ENCODE data around the gene OR2V1. TPM values are rescaled to one million over a fixed set of nuclear protein-coding genes. Genes with fewer than 3 reads are reported as not detected.

OR2V1 gene
- total and polyA plus RNA-seq, 2 experiments from 2014 or later, result not detected

DNA sequence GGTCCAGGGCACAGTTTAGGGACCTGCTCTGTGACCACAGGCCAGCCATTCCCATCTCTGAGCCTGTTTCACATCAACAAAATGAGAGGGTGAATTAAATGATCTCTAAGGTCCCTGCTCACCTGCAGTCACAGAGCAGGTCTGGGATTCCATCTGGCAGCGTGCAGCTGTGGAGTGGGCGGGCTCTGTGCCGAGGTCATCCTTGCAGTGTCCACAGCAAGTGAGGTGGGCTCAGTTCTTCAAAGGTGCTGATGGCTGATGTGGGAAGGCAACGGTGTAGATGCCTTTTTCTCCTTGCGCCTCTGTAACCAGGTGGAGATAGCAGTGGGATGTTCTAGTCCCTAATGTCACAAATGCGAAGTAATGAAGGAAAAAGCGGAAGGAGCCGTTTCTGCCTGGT is 11.9 kb downstream of the OR2V1 start:
- Mint-ChIP-seq H3K9me3 (peaks cover 6% of the 10 kb centered on the region; the same call in 2 of the 3 replicates), H3K4me1 (peaks cover 17% of the 10 kb centered on the region), H3K27me3 (ENCODE audit: insufficient read depth, low read depth, poor library complexity) (peaks cover 28% of the 10 kb centered on the region), H3K27ac (no peak overlapping the region), H3K4me3 (no peak overlapping the region), H3K36me3 (ENCODE audit: low read depth) (peaks cover under 1% of the 10 kb centered on the region; the same call in 2 of the 3 replicates)
- H3K4me1 ChIP-seq (ENCODE audit: insufficient read depth), result peaks cover 19% of the 10 kb centered on the region; the same call in 1 of the 2 replicates
- DNase-seq (ENCODE audit: low spot score) (no peak), ATAC-seq (no peak)
- H3K9me2 ChIP-seq (ENCODE audit: insufficient read depth), result no peaks in the 10 kb centered on the region
- H3K4me3 ChIP-seq, result no peak overlapping the region
- TF ChIP-seq, protein P1, sequence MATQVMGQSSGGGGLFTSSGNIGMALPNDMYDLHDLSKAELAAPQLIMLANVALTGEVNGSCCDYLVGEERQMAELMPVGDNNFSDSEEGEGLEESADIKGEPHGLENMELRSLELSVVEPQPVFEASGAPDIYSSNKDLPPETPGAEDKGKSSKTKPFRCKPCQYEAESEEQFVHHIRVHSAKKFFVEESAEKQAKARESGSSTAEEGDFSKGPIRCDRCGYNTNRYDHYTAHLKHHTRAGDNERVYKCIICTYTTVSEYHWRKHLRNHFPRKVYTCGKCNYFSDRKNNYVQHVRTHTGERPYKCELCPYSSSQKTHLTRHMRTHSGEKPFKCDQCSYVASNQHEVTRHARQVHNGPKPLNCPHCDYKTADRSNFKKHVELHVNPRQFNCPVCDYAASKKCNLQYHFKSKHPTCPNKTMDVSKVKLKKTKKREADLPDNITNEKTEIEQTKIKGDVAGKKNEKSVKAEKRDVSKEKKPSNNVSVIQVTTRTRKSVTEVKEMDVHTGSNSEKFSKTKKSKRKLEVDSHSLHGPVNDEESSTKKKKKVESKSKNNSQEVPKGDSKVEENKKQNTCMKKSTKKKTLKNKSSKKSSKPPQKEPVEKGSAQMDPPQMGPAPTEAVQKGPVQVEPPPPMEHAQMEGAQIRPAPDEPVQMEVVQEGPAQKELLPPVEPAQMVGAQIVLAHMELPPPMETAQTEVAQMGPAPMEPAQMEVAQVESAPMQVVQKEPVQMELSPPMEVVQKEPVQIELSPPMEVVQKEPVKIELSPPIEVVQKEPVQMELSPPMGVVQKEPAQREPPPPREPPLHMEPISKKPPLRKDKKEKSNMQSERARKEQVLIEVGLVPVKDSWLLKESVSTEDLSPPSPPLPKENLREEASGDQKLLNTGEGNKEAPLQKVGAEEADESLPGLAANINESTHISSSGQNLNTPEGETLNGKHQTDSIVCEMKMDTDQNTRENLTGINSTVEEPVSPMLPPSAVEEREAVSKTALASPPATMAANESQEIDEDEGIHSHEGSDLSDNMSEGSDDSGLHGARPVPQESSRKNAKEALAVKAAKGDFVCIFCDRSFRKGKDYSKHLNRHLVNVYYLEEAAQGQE (IDR thresholded peaks at IDR 0.05; ENCODE audit: unreplicated experiment), result no peak
- TF ChIP-seq EZH2phosphoT487 (IDR thresholded peaks at IDR 0.05; ENCODE audit: unreplicated experiment), result no peak
- no peak for TF ChIP-seq ZNF331 (CRISPR knock-in tag; IDR thresholded peaks at IDR 0.05; ENCODE audit: low read depth)
- TF ChIP-seq, protein P2, sequence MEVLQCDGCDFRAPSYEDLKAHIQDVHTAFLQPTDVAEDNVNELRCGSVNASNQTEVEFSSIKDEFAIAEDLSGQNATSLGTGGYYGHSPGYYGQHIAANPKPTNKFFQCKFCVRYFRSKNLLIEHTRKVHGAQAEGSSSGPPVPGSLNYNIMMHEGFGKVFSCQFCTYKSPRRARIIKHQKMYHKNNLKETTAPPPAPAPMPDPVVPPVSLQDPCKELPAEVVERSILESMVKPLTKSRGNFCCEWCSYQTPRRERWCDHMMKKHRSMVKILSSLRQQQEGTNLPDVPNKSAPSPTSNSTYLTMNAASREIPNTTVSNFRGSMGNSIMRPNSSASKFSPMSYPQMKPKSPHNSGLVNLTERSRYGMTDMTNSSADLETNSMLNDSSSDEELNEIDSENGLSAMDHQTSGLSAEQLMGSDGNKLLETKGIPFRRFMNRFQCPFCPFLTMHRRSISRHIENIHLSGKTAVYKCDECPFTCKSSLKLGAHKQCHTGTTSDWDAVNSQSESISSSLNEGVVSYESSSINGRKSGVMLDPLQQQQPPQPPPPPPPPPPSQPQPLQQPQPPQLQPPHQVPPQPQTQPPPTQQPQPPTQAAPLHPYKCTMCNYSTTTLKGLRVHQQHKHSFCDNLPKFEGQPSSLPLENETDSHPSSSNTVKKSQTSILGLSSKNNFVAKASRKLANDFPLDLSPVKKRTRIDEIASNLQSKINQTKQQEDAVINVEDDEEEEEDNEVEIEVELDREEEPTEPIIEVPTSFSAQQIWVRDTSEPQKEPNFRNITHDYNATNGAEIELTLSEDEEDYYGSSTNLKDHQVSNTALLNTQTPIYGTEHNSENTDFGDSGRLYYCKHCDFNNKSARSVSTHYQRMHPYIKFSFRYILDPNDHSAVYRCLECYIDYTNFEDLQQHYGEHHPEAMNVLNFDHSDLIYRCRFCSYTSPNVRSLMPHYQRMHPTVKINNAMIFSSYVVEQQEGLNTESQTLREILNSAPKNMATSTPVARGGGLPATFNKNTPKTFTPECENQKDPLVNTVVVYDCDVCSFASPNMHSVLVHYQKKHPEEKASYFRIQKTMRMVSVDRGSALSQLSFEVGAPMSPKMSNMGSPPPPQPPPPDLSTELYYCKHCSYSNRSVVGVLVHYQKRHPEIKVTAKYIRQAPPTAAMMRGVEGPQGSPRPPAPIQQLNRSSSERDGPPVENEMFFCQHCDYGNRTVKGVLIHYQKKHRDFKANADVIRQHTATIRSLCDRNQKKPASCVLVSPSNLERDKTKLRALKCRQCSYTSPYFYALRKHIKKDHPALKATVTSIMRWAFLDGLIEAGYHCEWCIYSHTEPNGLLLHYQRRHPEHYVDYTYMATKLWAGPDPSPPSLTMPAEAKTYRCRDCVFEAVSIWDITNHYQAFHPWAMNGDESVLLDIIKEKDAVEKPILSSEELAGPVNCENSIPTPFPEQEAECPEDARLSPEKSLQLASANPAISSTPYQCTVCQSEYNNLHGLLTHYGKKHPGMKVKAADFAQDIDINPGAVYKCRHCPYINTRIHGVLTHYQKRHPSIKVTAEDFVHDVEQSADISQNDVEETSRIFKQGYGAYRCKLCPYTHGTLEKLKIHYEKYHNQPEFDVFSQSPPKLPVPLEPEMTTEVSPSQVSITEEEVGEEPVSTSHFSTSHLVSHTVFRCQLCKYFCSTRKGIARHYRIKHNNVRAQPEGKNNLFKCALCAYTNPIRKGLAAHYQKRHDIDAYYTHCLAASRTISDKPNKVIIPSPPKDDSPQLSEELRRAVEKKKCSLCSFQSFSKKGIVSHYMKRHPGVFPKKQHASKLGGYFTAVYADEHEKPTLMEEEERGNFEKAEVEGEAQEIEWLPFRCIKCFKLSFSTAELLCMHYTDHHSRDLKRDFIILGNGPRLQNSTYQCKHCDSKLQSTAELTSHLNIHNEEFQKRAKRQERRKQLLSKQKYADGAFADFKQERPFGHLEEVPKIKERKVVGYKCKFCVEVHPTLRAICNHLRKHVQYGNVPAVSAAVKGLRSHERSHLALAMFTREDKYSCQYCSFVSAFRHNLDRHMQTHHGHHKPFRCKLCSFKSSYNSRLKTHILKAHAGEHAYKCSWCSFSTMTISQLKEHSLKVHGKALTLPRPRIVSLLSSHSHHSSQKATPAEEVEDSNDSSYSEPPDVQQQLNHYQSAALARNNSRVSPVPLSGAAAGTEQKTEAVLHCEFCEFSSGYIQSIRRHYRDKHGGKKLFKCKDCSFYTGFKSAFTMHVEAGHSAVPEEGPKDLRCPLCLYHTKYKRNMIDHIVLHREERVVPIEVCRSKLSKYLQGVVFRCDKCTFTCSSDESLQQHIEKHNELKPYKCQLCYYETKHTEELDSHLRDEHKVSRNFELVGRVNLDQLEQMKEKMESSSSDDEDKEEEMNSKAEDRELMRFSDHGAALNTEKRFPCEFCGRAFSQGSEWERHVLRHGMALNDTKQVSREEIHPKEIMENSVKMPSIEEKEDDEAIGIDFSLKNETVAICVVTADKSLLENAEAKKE (CRISPR knock-in tag; IDR thresholded peaks at IDR 0.05), result no peak
- no peak for TF ChIP-seq CREB1 (CRISPR knock-in tag; IDR thresholded peaks at IDR 0.05; ENCODE audit: low read depth)
- no peak for TF ChIP-seq EZH2 (IDR thresholded peaks at IDR 0.05; ENCODE audit: low read depth, unreplicated experiment)
- TF ChIP-seq, protein P3, sequence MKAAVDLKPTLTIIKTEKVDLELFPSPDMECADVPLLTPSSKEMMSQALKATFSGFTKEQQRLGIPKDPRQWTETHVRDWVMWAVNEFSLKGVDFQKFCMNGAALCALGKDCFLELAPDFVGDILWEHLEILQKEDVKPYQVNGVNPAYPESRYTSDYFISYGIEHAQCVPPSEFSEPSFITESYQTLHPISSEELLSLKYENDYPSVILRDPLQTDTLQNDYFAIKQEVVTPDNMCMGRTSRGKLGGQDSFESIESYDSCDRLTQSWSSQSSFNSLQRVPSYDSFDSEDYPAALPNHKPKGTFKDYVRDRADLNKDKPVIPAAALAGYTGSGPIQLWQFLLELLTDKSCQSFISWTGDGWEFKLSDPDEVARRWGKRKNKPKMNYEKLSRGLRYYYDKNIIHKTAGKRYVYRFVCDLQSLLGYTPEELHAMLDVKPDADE (IDR thresholded peaks at IDR 0.05), result no peak
- TF ChIP-seq CTCF (conservative IDR thresholded peaks at IDR 0.05; ENCODE audit: low read depth in 2 of 2), result no peak
- no peak for TF ChIP-seq STAT1 (IDR thresholded peaks at IDR 0.05; ENCODE audit: unreplicated experiment)
- no peak for TF ChIP-seq POLR2AphosphoS5 (IDR thresholded peaks at IDR 0.05; ENCODE audit: low read depth)
- TF ChIP-seq ZNF114 (CRISPR knock-in tag; IDR thresholded peaks at IDR 0.05), result no peak
- TF ChIP-seq JUNB (IDR thresholded peaks at IDR 0.05; ENCODE audit: unreplicated experiment), result no peak
- H3K36me3 ChIP-seq (ENCODE audit: insufficient read depth), result no peaks in the 10 kb centered on the region
- H3K27ac ChIP-seq (ENCODE audit: low read depth), result no peak overlapping the region
- H4K20me1 ChIP-seq (replicated peaks; ENCODE audit: insufficient read depth), result no peaks in the 10 kb centered on the region
- 0 out of 2 replicates have a peak, but pooled peaks cover 6% of the 10 kb centered on the region for H3F3A ChIP-seq (replicated peaks; ENCODE audit: low read depth)
- no peak overlapping the region for H2AFZ ChIP-seq
- no peaks in the 10 kb centered on the region for H3K79me2 ChIP-seq (replicated peaks; ENCODE audit: insufficient read depth)
- H3K27me3 ChIP-seq (ENCODE audit: insufficient read depth), result peaks cover 36% of the 10 kb centered on the region
- no peak overlapping the region for H3K4me2 ChIP-seq
